Measurements from ENCODE around the gene SLAMF9.

Gene SLAMF9

GRCh38 chr1:159945483-159946241 is 8.4 kb downstream of the SLAMF9 start, which contains the start of gene IGSF9:
Gene IGSF9, minus strand, starts transcription at chr1:159945613. Its CDS starts 2,159 bp downstream, at chr1:159943454.
- DNase-seq: peak; percentile 81

GRCh38 chr1:159944623-159945455 is 9.2 kb downstream of the SLAMF9 start:
- DNase-seq: no peak

DNA sequence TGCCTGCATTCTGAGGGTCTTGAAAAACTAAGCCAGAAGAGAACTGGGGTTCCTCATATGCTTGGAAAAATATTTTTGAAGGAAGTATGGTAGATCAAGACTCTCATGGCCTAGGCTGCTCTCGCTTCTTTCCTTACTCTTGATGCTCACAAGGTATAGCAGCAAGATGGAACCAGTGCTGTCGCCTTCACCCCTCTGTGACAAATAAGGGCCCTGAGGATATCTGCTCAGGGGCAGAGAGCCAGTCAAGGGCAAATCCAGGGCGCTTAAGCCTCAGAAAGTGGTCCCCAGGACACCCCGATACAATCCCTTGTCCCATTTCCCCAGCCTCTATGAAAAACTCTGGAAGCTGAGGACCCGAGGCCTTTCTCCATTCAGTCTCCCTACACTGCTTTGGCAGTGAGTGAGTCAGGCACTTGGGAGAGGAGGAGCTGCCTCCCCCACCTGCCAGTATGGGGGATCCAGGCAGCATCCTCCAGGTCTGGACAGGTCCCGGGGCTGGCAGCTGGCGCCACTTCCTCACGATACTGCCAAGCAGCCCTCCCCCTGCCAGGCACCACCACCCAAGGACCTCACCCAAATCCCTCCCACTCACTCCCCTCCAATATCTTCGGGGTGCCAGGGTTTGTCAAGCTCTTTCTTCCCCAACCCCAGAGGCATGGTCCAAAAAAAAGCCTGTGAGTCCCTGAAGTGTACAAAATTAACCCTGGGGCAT is 10.0 kb downstream of the SLAMF9 start:
- DNase-seq: no peak

DNA sequence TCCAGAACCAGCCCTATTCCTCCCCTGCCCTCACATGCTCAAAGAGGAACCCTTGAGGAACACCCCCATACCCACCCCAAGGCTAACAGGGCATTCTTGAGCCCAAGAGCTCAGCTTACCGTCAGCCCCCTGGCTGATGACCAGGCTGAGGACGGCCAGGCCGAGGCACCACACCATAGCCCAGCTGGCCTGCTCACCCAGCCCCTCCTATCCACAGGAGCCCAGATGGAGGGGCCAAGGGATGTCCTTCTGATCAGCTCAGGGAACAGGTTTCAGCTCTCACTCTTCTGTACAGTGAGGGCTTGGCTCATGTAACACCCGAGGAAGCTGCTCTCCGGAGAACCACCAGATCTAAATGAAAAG is 10.8 kb downstream of the SLAMF9 start:
- no peak for DNase-seq

DNA sequence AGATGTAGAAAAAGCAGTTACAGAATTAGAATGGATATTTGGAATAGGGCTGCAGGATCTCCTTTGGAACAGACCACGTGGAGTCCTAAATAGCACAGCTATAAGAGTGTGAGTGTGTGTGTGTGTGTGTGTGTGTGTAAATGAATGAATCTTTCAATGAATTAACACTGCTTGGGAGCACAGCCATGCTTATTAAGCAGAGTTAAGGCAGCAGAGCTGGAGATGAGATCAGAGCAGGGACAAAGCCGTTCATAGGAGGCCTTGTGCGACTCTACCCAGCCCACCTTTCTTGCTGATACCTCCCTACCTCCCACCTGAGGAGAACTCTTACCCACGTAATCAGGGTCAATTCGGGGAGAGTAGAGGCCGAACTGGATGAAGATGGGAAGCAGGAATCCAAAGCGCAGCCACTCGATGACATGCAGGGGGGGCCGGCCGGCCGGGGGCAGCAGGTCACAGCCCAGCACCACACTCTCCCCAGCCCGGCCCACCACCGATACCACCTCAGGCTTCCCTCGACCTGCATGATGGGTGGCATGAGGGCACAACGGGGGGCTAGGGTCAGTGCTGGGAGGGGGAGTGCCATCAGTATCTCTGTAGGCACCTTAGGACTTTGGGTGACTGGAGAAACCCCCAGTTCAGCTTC is 11.3 kb downstream of the SLAMF9 start:
- DNase-seq: no peak

GRCh38 chr1:159941591-159942560 is 12.2 kb downstream of the SLAMF9 start:
- no peak for DNase-seq

GRCh38 chr1:159941141-159941540 is 12.9 kb downstream of the SLAMF9 start:
- no peak for DNase-seq

GRCh38 chr1:159940006-159940620 is 13.9 kb downstream of the SLAMF9 start:
- DNase-seq: no peak

DNA sequence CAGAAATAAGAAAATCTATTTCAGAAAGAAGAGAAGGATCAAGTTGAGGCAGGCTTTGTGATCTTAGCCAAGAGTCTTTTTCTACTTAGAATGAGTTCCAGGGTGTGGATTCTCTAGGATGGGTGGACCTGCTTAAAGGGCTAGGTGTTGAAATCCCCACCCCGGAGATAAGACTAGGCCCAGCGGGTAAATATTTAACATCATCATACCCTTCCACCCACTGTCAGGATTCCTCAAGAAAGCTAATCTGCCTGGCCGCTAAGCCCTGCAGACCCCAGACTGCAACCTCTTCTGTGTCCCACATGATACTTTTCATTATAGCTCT is 14.4 kb downstream of the SLAMF9 start:
- DNase-seq: no peak

DNA sequence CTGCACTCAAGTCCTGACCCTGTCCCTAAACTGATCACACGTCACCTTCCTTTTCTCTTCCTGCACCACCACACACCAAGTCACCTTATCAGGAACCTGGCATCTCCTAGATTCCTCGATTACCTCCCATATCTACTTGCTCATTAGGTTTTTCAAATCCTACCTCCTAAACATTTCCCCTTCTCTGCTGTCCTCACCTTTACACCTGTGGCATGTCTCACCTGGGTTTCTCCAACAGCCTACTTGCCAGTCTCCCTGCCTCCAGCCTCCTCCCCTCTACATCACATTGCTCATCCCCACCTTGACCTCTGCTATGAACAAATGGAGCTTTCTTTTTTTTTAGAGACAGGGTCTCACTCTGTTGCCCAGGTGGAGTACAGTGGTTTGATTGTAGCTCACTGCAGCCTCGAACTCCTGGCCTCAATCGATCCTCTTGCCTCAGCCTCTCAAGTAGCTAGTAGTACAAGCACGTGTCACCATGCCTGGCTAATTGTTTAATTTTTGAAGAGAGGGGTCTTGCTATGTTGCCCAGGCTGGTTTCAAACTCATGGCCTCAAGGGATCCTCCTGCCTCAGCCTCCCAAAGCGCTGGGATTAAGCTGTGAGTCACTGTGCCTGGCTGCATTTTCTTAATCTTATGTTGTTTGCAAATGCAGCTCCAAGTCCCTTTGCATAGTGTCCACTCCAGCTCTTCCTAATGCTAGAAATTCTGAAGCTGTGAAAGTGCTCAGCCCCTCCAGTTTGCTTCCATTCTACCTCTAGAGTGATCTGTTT is 14.9 kb downstream of the SLAMF9 start:
- DNase-seq: no peak

GRCh38 chr1:159938211-159938852 is 15.7 kb downstream of the SLAMF9 start:
- no peak for DNase-seq

- no peak for DNase-seq
Measured at GRCh38 chr1:159937054-159937750, 16.8 kb downstream of the SLAMF9 start.

GRCh38 chr1:159936273-159936904 is 17.6 kb downstream of the SLAMF9 start:
- DNase-seq: peak; percentile 73 to 82

DNA sequence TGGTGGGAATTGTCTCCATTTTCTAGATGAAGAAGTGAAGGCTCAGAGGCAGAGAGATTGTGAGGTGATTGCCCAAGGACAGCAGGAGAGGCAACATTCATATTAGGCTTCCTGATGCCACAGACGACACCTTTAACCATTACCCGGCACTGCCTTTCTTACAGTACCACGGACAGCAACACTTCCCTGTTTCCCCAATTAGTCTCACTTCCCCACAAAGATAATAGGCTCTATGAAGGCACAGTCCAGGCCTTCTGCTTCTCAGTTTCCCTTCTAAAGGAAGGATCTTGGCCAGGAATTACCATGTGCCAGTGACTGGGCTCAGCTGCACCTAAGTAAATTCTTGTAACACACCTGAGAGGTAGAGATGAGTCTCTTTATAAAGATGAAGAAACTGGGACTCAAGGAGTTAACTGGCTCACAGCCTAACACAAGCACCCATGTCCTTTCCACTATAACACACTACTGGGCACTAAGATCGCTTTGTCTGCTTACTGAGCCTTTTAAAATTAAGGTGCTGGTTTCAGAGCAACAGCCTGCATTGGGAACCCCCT is 18.2 kb downstream of the SLAMF9 start:
- DNase-seq: no peak

GRCh38 chr1:159935305-159935704 is 18.7 kb downstream of the SLAMF9 start:
- no peak for DNase-seq

GRCh38 chr1:159934136-159935039 is 19.6 kb downstream of the SLAMF9 start:
- DNase-seq: no peak

DNA sequence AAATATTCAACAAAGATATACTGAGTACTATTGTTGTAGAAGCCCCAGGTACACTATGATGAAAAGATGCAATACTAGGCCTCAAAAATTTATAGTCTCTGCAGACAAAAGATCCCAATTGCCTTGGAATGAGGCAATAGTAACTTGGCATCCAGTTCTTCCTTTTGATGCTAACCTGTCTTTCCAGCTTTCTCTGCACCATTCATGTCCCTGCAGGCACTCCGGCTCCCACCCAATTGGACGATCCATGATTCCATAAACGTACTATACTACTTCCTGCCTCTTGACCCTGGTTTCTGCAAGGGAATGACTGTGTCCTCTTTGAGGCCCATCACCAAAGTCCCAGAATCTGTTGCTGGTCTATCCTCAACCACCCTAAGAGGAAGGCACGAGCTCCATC is 20.7 kb downstream of the SLAMF9 start:
- DNase-seq: no peak

All from CD4-positive, alpha-beta T cell treated with Interferon alpha-2 for 1 hour (primary cell).